DND-41 (cell line): ENCODE results near the gene OR8B3.
"Not testable (repeated sequence)": the region's sequence is repeated elsewhere in the genome, so short reads cannot be mapped to it uniquely, and the experiment has no call there.

ENCODE experiments used
- ATAC-seq: fragments of 200-7000 bp; cut with Tn5 transposase; 3 replicates; pipeline ENCODE4 v1.9.1; 2021; ENCODE audit warnings: low read depth; ENCODE audit not compliant: insufficient read depth
- DNase-seq: peaks from one replicate; pipeline ENCODE4 v3.0.0-alpha.2; 2020
- H2AFZ ChIP-seq: 2 replicates; pipeline ENCODE4 v1.6.0; 2012; ENCODE audit warnings: low read depth, low read length
- H3K27ac ChIP-seq: 2 replicates; pipeline ENCODE4 v1.5.1; 2012; ENCODE audit warnings: low read length, inconsistent platforms
- H3K27me3 ChIP-seq: fragments of 200-600 bp; sonication (generic); 2 replicates; pipeline ENCODE4 v1.6.0; 2012; ENCODE audit warnings: low read length, mild to moderate bottlenecking, inconsistent platforms; ENCODE audit not compliant: insufficient read depth, poor library complexity
- H3K36me3 ChIP-seq: 2 replicates; pipeline ENCODE4 v1.5.1; 2012; ENCODE audit warnings: low read length, inconsistent platforms; ENCODE audit not compliant: insufficient read depth
- H3K4me1 ChIP-seq: 2 replicates; pipeline ENCODE4 v1.5.1; 2012; ENCODE audit warnings: mild to moderate bottlenecking, low read length; ENCODE audit not compliant: insufficient read depth
- H3K4me2 ChIP-seq: 2 replicates; pipeline ENCODE4 v1.6.0; 2012; ENCODE audit warnings: mild to moderate bottlenecking, moderate library complexity, low read length, inconsistent platforms; ENCODE audit not compliant: insufficient read depth
- H3K4me3 ChIP-seq, 2 experiments: fragments of 200-600 bp in 1 of 2; shearing (Covaris generic) in 1 of 2; 2 replicates each; pipeline ENCODE4 v1.5.1; 2012 to 2016; ENCODE audit warnings: inconsistent platforms in 2 of 2, low read length in 2 of 2, mild to moderate bottlenecking in 2 of 2, low read depth in 1 of 2, moderate library complexity in 1 of 2
- H3K79me2 ChIP-seq: 2 replicates; pipeline ENCODE4 v1.6.0; 2012; ENCODE audit warnings: low read length, inconsistent platforms; ENCODE audit not compliant: insufficient read depth
- H3K9ac ChIP-seq: 2 replicates; pipeline ENCODE4 v1.6.0; 2012; ENCODE audit warnings: low read depth, mild to moderate bottlenecking, inconsistent platforms, low read length, moderate library complexity
- H3K9me3 ChIP-seq: 2 replicates; pipeline ENCODE4 v1.5.1; 2012; ENCODE audit warnings: low read length, moderate library complexity, mild to moderate bottlenecking, inconsistent platforms; ENCODE audit not compliant: insufficient read depth, severe bottlenecking
- H4K20me1 ChIP-seq: 2 replicates; pipeline ENCODE4 v1.6.0; 2012; ENCODE audit warnings: low read length; ENCODE audit not compliant: insufficient read depth
- EZH2 ChIP-seq: IDR thresholded peaks from 3 replicates; pipeline ENCODE4 v1.6.1; 2012; ENCODE audit warnings: borderline replicate concordance, low read depth, mild to moderate bottlenecking, moderate library complexity, low read length, inconsistent platforms; ENCODE audit not compliant: severe bottlenecking
- TF ChIP-seq, protein P1 (sequence below): IDR thresholded peaks from 2 replicates; pipeline ENCODE4 v1.5.1; 2012; ENCODE audit warnings: borderline replicate concordance, low read length, moderate library complexity, mild to moderate bottlenecking; ENCODE audit not compliant: poor library complexity, severe bottlenecking; ENCODE audit errors: extremely low read depth

The OR8B3 gene

DNA sequence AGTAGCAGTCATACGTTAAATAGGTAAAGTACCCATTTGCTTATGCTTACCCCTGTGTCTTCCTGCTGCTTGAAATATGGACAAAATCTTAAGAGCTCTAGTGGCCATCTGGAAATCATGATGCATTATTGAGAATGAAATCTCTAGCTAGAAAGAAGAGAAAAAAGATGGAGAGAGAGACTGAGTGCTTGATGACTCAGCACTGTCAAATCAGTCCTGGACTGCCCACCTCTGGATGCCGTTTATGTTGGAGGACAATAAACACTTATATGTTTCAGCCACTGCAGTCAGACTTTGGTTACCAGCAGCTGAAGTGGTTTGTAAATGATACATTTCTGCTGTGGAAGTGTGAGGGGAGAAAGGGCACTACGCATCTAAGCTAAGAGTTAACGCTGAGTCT lies 22.2 kb upstream of the OR8B3 start:
- Histone ChIP-seq H3K79me2 (no peaks in the 10 kb centered on the region), H3K27me3 (peaks cover 3% of the 10 kb centered on the region), H3K27ac (no peak overlapping the region), H3K4me1 (no peaks in the 10 kb centered on the region), H2AFZ (no peak overlapping the region), H3K4me2 (no peak overlapping the region), H3K9me3 (no peaks in the 10 kb centered on the region), H3K36me3 (no peaks in the 10 kb centered on the region), H3K9ac (no peak overlapping the region), H3K4me3 (no peak overlapping the region), H4K20me1 (no peaks in the 10 kb centered on the region)
- DNase-seq (no peak), ATAC-seq (no peak)
- TF ChIP-seq, protein P1, sequence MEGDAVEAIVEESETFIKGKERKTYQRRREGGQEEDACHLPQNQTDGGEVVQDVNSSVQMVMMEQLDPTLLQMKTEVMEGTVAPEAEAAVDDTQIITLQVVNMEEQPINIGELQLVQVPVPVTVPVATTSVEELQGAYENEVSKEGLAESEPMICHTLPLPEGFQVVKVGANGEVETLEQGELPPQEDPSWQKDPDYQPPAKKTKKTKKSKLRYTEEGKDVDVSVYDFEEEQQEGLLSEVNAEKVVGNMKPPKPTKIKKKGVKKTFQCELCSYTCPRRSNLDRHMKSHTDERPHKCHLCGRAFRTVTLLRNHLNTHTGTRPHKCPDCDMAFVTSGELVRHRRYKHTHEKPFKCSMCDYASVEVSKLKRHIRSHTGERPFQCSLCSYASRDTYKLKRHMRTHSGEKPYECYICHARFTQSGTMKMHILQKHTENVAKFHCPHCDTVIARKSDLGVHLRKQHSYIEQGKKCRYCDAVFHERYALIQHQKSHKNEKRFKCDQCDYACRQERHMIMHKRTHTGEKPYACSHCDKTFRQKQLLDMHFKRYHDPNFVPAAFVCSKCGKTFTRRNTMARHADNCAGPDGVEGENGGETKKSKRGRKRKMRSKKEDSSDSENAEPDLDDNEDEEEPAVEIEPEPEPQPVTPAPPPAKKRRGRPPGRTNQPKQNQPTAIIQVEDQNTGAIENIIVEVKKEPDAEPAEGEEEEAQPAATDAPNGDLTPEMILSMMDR = no peak
- no peak for TF ChIP-seq EZH2

DNA sequence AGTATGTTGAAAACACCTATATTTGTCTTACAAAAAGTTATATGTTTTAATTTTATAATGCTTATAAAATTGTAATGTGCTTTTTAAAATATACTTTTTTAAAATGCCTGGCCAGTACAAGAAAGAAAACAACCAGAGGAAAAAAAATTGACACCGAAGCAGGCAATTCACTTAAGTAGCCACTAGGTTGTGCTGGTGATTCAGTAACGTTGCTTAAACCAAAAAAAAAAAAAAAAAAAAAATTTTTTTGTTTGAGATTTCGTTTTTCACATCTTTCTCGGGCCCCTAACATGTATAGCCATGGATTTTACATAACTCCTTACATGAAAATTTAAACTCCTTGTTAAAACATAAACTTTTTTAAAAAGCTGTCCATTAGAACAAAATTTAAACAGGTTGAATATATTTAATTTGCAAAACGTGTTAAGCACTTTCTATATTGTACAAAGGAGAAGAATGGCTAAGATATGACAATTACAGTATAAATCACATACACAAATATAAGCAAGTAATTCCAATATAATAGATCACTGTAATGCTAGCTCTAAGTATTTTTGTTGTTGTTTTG lies 16.6 kb upstream of the OR8B3 start:
- no peak overlapping the region for H3K4me2 ChIP-seq
- H2AFZ ChIP-seq = no peak overlapping the region
- H3K27ac ChIP-seq = no peak overlapping the region
- no peaks in the 10 kb centered on the region for H3K79me2 ChIP-seq
- DNase-seq (peak; percentile 8), ATAC-seq (no peak)
- H3K36me3 ChIP-seq = no peaks in the 10 kb centered on the region
- TF ChIP-seq, protein P1 = peak; percentile 68
- no peak for TF ChIP-seq EZH2
- H3K9me3 ChIP-seq = no peaks in the 10 kb centered on the region
- H3K4me1 ChIP-seq = no peaks in the 10 kb centered on the region
- no peaks in the 10 kb centered on the region for H4K20me1 ChIP-seq
- H3K27me3 ChIP-seq = peaks cover 3% of the 10 kb centered on the region
- no peak overlapping the region for H3K9ac ChIP-seq
- no peak overlapping the region for H3K4me3 ChIP-seq

DNA sequence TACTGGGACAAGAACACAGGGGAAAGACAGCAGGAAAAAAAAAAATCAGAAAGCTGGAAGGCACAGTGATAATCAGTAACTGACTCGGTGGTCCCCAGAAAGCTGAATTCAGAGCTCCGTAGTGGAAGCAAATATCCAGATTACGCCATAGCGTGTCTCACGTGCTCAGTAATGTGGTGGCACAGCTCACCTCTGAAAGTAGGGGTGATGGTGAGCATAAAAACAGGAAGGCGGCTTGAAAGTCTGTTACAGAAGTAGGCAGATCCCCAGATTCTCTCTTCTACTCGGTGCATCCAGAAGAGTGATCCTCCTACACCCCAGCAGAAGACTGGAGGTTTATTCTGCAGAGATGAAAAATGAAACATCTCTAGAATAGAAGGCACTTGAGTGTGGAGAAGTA lies 11.1 kb upstream of the OR8B3 start:
- H3K9me3 ChIP-seq = no peaks in the 10 kb centered on the region
- no peaks in the 10 kb centered on the region for H3K4me1 ChIP-seq
- H3K9ac ChIP-seq = no peak overlapping the region
- H3K4me3 ChIP-seq = no peak overlapping the region
- no peak overlapping the region for H3K27ac ChIP-seq
- no peak for TF ChIP-seq EZH2
- TF ChIP-seq, protein P1 = no peak
- H3K79me2 ChIP-seq = no peaks in the 10 kb centered on the region
- DNase-seq (no peak), ATAC-seq (no peak)
- no peaks in the 10 kb centered on the region for H3K36me3 ChIP-seq
- peaks cover 7% of the 10 kb centered on the region for H3K27me3 ChIP-seq
- no peaks in the 10 kb centered on the region for H4K20me1 ChIP-seq
- no peak overlapping the region for H3K4me2 ChIP-seq
- H2AFZ ChIP-seq = no peak overlapping the region

DNA sequence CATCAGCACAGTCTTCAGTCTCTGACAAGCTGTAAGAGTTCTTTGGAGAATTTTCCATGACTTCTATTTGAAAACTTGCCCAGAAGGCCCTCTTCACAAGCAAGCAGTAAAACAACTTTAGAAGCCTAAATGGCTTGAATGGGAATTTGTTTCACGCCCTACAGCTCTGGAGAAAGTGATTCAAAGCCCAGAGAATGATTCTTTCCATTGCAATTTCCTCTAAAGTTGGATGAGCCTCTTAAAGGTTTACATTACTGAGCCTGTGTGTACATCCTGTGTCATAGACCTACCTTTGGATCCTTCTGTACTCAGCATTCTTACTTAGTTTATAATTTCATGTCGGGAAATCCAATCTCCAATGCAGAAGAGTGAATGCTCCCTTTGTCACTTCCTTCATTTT lies 6.8 kb upstream of the OR8B3 start:
- no peaks in the 10 kb centered on the region for H3K4me1 ChIP-seq
- no peak overlapping the region for H3K4me3 ChIP-seq
- no peaks in the 10 kb centered on the region for H3K36me3 ChIP-seq
- no peak overlapping the region for H3K9ac ChIP-seq
- no peak overlapping the region for H3K27ac ChIP-seq
- DNase-seq (no peak), ATAC-seq (no peak)
- peaks cover 7% of the 10 kb centered on the region for H3K27me3 ChIP-seq
- no peaks in the 10 kb centered on the region for H4K20me1 ChIP-seq
- no peaks in the 10 kb centered on the region for H3K9me3 ChIP-seq
- no peaks in the 10 kb centered on the region for H3K79me2 ChIP-seq
- no peak overlapping the region for H2AFZ ChIP-seq
- no peak overlapping the region for H3K4me2 ChIP-seq
- no peak for TF ChIP-seq EZH2
- TF ChIP-seq, protein P1 = no peak

DNA sequence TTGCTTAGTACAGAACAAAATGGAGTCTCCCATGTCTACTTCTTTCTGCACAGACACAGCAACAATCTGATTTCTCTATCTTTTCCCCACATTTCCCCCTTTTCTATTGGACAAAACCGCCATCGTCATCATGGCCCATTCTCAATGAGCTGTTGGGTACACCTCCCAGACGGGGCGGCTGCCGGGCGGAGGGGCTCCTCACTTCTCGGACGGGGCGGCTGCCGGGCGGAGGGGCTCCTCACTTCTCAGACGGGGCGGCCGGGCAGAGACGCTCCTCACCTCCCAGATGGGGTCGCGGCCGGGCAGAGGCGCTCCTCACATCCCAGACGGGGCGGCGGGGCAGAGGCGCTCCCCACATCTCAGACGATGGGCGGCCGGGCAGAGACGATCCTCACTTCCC lies 4.4 kb upstream of the OR8B3 start:
- not testable (repeated sequence) for DNase-seq, H3K27ac ChIP-seq, H3K9ac ChIP-seq, H3K9me3 ChIP-seq, H3K79me2 ChIP-seq, ATAC-seq, H3K4me1 ChIP-seq, H3K36me3 ChIP-seq, H3K4me2 ChIP-seq, H3K27me3 ChIP-seq, H3K4me3 ChIP-seq, H2AFZ ChIP-seq, H4K20me1 ChIP-seq
